Spleen (tissue), 11 donors: Measurements from ENCODE around the gene AK9. TPM values are rescaled to one million over a fixed set of nuclear protein-coding genes. Genes with fewer than 3 reads are reported as not detected.
A peak's percentile ranks its signal among the peaks of the same experiment; 100 is the strongest.

Source experiments
- DNase-seq: peaks from one replicate; pipeline ENCODE4 v3.0.0-alpha.2; 2020
- H3K27ac ChIP-seq, 8 donors: fragments of 200-600 bp; sonication (generic) in 7 of 8; 1 replicate in 4 of 8; 2 replicates in 4 of 8; pipeline versions ENCODE4 v1.5.0 to v1.8.0; 2016 to 2021; ENCODE audit warnings: inconsistent platforms in 4 of 8, mild to moderate bottlenecking in 4 of 8, moderate library complexity in 1 of 8
- H3K27me3 ChIP-seq, 7 donors: fragments of 200-600 bp; sonication (generic) in 6 of 7; replicated peaks in 1 of 7; 1 replicate in 4 of 7; 2 replicates in 3 of 7; pipeline versions ENCODE4 v1.5.0 to v1.8.0; 2016 to 2021; ENCODE audit warnings: inconsistent platforms in 3 of 7, mild to moderate bottlenecking in 1 of 7
- H3K36me3 ChIP-seq, 6 donors: fragments of 200-600 bp; sonication (generic) in 5 of 6; 1 replicate in 4 of 6; 2 replicates in 2 of 6; pipeline versions ENCODE4 v1.5.0 to v1.8.0; 2016 to 2021; ENCODE audit warnings: inconsistent platforms in 2 of 6
- H3K4me1 ChIP-seq, 6 donors: fragments of 200-600 bp; sonication (generic) in 5 of 6; 1 replicate in 3 of 6; 2 replicates in 3 of 6; pipeline versions ENCODE4 v1.5.0 to v1.8.0; 2016 to 2021; ENCODE audit warnings: inconsistent platforms in 3 of 6
- H3K4me3 ChIP-seq, 8 donors: fragments of 200-600 bp; sonication (generic) in 7 of 8; 1 replicate in 4 of 8; 2 replicates in 4 of 8; pipeline versions ENCODE4 v1.5.0 to v1.8.0; 2016 to 2021; ENCODE audit warnings: inconsistent platforms in 4 of 8, mild to moderate bottlenecking in 4 of 8, moderate library complexity in 2 of 8
- H3K9me3 ChIP-seq, 8 donors: fragments of 200-600 bp; sonication (generic) in 7 of 8; 1 replicate in 4 of 8; 2 replicates in 4 of 8; pipeline versions ENCODE4 v1.5.0 to v1.8.0; 2016 to 2021; ENCODE audit warnings: inconsistent platforms in 4 of 8
- CTCF ChIP-seq, 11 experiments: fragments of 200-600 bp in 7 of 11; fragments of 450-650 bp in 4 of 11; sonication (generic) in 4 of 11; IDR thresholded peaks in 8 of 11; conservative IDR thresholded peaks in 3 of 11; 1 replicate in 7 of 11; 2 replicates in 4 of 11; pipeline versions ENCODE4 v1.4.0 to v1.8.0; 2016 to 2021; ENCODE audit warnings: antibody characterized with exemption in 11 of 11, inconsistent platforms in 4 of 11, mild to moderate bottlenecking in 1 of 11
- POLR2A ChIP-seq, 3 donors: fragments of 450-650 bp; IDR thresholded peaks; one replicate each; pipeline ENCODE4 v1.5.1; 2017; ENCODE audit warnings: antibody characterized with exemption in 3 of 3, mild to moderate bottlenecking in 1 of 3
- POLR2AphosphoS5 ChIP-seq, 3 donors: sonication (generic); formaldehyde crosslinking; IDR thresholded peaks; one replicate each; pipeline ENCODE4 v1.5.1; 2017; ENCODE audit warnings: antibody characterized with exemption in 3 of 3
- WGBS, 5 donors: extraction: QIAGEN DNeasy Blood & Tissue Kit in 3 of 5; methylation state at CpG; one replicate each; pipeline versions ENCODE4 v1.1.5 to v1.1.7; 2013 to 2018; 5-methylcytosine and 5-hydroxymethylcytosine counted together
- intact Hi-C: fragments of 100-400 bp; cut with DNase I; formaldehyde crosslinking; loops from one replicate; pipeline ENCODE4 v1.15.0; 2023; ENCODE audit warnings: low total_unique reads
- polyA plus RNA-seq, 3 donors: library from polyadenylated mRNA; stranded (reverse); fragments of 200-250 nt; gene quantifications; one replicate each; pipeline ENCODE4 v1.2.1, GENCODE V29; 2013
- total RNA-seq, 7 donors: library from RNA; depleted of rRNA in 3 of 7; stranded (reverse); fragments of >200 nt in 3 of 7; fragmentation: NEBNext Ultra II Directional in 4 of 7; extraction: Animal tissue kit (Norgen Biotek cat#: 25700) in 4 of 7; gene quantifications; one replicate each; pipeline versions ENCODE4 v1.1.0 to v1.2.1, GENCODE V29; 2016 to 2021
- donor health status: healthy with polysubstance abuse.
- donor health status: DM: no; HTN: no; CAD: no; lungs with moderate emphysema.
- donor health status: DM: no; HTN: no; CAD: no.
- donor health status: Bipolar disorder and iron deficiency.
- donor health status: healthy.
- donor health status: DM: no; HTN: no; CAD: no.
- donor health status: DM: yes; HTN: yes; CAD: no.

The AK9 gene
- total and polyA plus RNA-seq, 10 donors: 3.8 to 24.9 (median 11.5) TPM

- Histone ChIP-seq H3K9me3 (peaks cover 0 to 3% (median 1%) of the 10 kb centered on the region in 8 donors), H3K27ac (peak overlapping the region; percentile 87 to 100 (median 95)), H3K4me3 (peak overlapping the region; percentile 54 to 92 (median 76)), H3K4me1 (peaks cover 17 to 94% (median 71%) of the 10 kb centered on the region in 6 donors), H3K36me3 (peaks cover 0 to 34% (median 7%) of the 10 kb centered on the region in 6 donors), H3K27me3 (no peaks in the 10 kb centered on the region)
- TF ChIP-seq POLR2A (IDR thresholded peaks at IDR 0.05): no peak
- TF ChIP-seq CTCF (IDR thresholded peaks at IDR 0.05 in 8 of 11, conservative IDR thresholded peaks at IDR 0.05 in 3 of 11): peak in 2 of 11 experiments; percentile 2 to 7
- 15 to 25% (median 19%) methylated on average over 29 to 38 of the region's 38 CpGs for WGBS, 5 donors
- intact Hi-C loops: no loop called here
- no peak for DNase-seq
Measured at GRCh38 chr6:109456111-109456583, 234.9 kb downstream of the AK9 start.

- DNase-seq: peak; percentile 98
- Histone ChIP-seq H3K27ac (peak within 1 kb of the TSS; percentile 87 to 100 (median 95)), H3K9me3 (no peaks in the 10 kb centered on the region), H3K4me3 (peak within 1 kb of the TSS; percentile 54 to 92 (median 76)), H3K36me3 (peaks cover 0 to 34% (median 7%) of the 10 kb centered on the region in 6 donors), H3K4me1 (peaks cover 17 to 97% (median 73%) of the 10 kb centered on the region in 6 donors), H3K27me3 (no peaks in the 10 kb centered on the region)
- intact Hi-C loops: no loop called here
- WGBS, 5 donors: 0 to 2% (median 1%) methylated on average over 12 to 70 of the region's 70 CpGs
- TF ChIP-seq CTCF (IDR thresholded peaks at IDR 0.05 in 8 of 11, conservative IDR thresholded peaks at IDR 0.05 in 3 of 11) (peak in 8 of 11 experiments; percentile 40 to 71 (median 52)), POLR2A (IDR thresholded peaks at IDR 0.05) (peak in 2 of 3 donors; percentile 20 to 56), POLR2AphosphoS5 (IDR thresholded peaks at IDR 0.05) (peak; percentile 87 to 94 (median 92))
Measured at GRCh38 chr6:109455437-109456110, 235.4 kb downstream of the AK9 start, which contains the start of gene MICAL1. TSS of gene MICAL1 (minus strand) at chr6:109455772. CDS start at chr6:109454196, 1,576 bp downstream.

- peak overlapping the region; percentile 87 to 100 (median 95) for H3K27ac ChIP-seq
- intact Hi-C loops: no loop called here
- H3K9me3 ChIP-seq: no peaks in the 10 kb centered on the region
- H3K27me3 ChIP-seq: peaks cover 0 to 3% (median 0%) of the 10 kb centered on the region in 7 donors
- 2 to 7% (median 5%) methylated on average over 38 to 48 of the region's 48 CpGs for WGBS, 5 donors
- peaks cover 23 to 97% (median 76%) of the 10 kb centered on the region in 6 donors for H3K4me1 ChIP-seq
- peak; percentile 94 for DNase-seq
- TF ChIP-seq POLR2AphosphoS5 (IDR thresholded peaks at IDR 0.05): peak; percentile 56 to 96 (median 83)
- TF ChIP-seq CTCF (IDR thresholded peaks at IDR 0.05 in 8 of 11, conservative IDR thresholded peaks at IDR 0.05 in 3 of 11): peak in 6 of 11 experiments; percentile 4 to 55 (median 32)
- peak in 2 of 3 donors; percentile 28 to 39 for TF ChIP-seq POLR2A (IDR thresholded peaks at IDR 0.05)
- peak overlapping the region; percentile 54 to 92 (median 76) for H3K4me3 ChIP-seq
- peaks cover 0 to 43% (median 7%) of the 10 kb centered on the region in 6 donors for H3K36me3 ChIP-seq
Measured at GRCh38 chr6:109454496-109455436, 236.2 kb downstream of the AK9 start.
